ENCODE results near the gene ZNF423.
"Not testable (repeated sequence)": the region's sequence is repeated elsewhere in the genome, so short reads cannot be mapped to it uniquely, and the experiment has no call there.

The ZNF423 gene

GRCh38 chr16:49564496-49565229, 291.2 kb downstream of the ZNF423 start:
- DNase-seq (ENCODE audit: low read depth), result no peak
- TF ChIP-seq CTCF (IDR thresholded peaks at IDR 0.05; ENCODE audit: low read depth, low read length, missing control alignments), result no peak

GRCh38 chr16:49563666-49564065, 292.2 kb downstream of the ZNF423 start:
- TF ChIP-seq CTCF (IDR thresholded peaks at IDR 0.05; ENCODE audit: low read depth, low read length, missing control alignments), result no peak
- H3K4me3 ChIP-seq (ENCODE audit: low read depth, low read length), result no peak overlapping the region
- no peak for DNase-seq (ENCODE audit: low read depth)

More at GRCh38 chr16:49564496-49565229, 291.2 kb downstream of the ZNF423 start:
- no peak overlapping the region for H3K4me3 ChIP-seq (ENCODE audit: low read depth, low read length)

GRCh38 chr16:49562894-49563293, 293.0 kb downstream of the ZNF423 start:
- not testable (repeated sequence) for H3K4me3 ChIP-seq (ENCODE audit: low read depth, low read length); DNase-seq (ENCODE audit: low read depth)

GRCh38 chr16:49562228-49562627, 293.7 kb downstream of the ZNF423 start:
- H3K4me3 ChIP-seq (ENCODE audit: low read depth, low read length), result no peak overlapping the region
- DNase-seq (ENCODE audit: low read depth), result no peak
- no peak for TF ChIP-seq CTCF (IDR thresholded peaks at IDR 0.05; ENCODE audit: low read depth, low read length, missing control alignments)

- DNase-seq (ENCODE audit: low read depth), result no peak
- no peak overlapping the region for H3K4me3 ChIP-seq (ENCODE audit: low read depth, low read length)
- no peak for TF ChIP-seq CTCF (IDR thresholded peaks at IDR 0.05; ENCODE audit: low read depth, low read length, missing control alignments)
Measured at GRCh38 chr16:49560004-49560830, 295.7 kb downstream of the ZNF423 start.

- TF ChIP-seq CTCF (IDR thresholded peaks at IDR 0.05; ENCODE audit: low read depth, low read length, missing control alignments), result no peak
- H3K4me3 ChIP-seq (ENCODE audit: low read depth, low read length), result no peak overlapping the region
- DNase-seq (ENCODE audit: low read depth), result no peak
Measured at GRCh38 chr16:49559242-49559641, 296.7 kb downstream of the ZNF423 start.

GRCh38 chr16:49558451-49558850, 297.5 kb downstream of the ZNF423 start:
- H3K4me3 ChIP-seq (ENCODE audit: low read depth, low read length), result no peak overlapping the region
- no peak for TF ChIP-seq CTCF (IDR thresholded peaks at IDR 0.05; ENCODE audit: low read depth, low read length, missing control alignments)
- no peak for DNase-seq (ENCODE audit: low read depth)

Data from GM12864 (cell line).